GM21528 (cell line): ENCODE measurements around the gene PTCH2.

Source experiments
- ATAC-seq: cut with Tn5 transposase; IDR thresholded peaks from one replicate; pipeline ENCODE4 v1.9.1; 2021; ENCODE audit warnings: mild to moderate bottlenecking, moderate library complexity; ENCODE audit not compliant: unreplicated experiment, low FRiP score

Gene PTCH2

DNA sequence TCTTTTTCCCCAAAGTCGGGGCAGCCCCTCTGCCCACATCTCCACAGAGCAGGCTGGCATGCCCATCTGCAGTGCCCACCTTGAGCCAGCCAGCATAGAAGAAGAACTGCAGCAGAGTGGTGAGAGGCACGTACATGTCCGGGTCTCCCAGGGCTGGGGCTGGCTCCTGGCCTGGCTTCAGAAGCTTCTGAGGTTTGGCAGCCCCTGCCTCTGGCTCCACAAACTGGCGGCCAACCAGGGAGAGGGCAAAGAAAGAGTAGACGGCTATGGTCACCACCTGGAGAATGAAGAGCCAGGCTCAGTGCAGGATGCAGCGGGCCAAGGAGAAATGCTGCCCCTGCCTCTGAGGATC, 58.0 kb downstream of the PTCH2 start:
- no peak for ATAC-seq

DNA sequence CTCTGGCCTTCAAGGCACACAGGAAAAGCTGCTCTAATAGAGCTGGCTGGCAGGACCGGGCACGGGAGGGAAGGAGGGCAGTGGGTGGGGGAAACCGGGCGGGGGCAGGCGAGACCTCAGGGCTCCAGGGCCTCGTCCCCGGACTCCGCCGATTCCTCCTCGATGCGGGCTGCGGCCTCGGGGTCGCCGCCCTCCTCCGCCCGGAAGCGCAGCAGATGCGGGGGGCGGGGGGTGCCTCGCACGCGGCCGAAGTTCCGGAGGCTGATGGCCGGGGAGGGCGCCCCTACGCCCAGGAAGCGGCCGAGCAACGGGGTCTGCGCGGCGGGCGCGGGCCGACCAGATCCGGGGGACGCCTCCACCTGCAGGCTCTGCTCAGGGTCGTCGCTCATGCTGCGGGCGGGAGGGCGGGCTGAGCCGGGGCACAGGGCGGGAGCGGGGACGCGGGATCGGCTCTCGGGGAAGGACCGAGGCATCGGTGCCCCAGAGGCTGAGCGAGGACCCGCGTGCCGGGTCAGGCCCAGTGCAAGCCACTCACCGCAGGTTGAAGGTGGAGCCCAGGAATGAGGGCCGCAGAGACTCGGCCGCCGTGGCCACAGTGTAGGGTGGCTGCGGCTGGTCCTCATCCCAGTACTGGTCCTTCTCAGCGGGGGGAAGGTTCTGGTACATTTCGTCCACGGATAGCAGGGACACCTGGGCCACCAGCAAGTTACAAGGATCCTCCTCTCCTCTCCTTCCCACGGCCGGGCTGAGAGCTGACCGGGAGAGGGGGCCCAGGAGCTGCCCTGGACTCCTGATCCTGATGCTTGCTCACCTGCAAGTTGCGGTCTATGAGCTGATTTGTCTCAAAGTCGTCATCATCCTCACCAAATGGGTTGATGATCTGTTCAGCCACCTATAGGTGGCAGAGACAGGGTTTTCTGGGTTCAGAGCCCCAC, 58.7 kb downstream of the PTCH2 start:
- ATAC-seq = no peak

DNA sequence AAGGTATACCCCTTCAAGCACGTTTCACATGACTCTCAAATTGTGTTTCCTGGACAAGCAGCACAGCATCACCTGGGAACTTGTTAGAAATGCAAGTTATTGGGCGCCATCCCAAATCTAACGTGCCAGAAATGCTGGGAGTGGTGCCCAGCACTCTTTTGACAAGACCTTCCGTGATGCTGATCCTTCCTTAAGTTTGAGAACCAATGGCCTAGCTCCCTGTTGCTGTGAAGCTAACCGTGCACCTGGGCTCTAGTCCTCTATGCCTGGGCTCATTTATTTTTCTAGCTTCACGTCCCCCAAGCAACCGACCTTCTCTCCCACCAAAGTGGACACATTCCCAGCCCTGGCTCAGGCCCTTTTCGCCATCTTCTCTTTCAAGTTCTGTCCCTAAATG, 59.4 kb downstream of the PTCH2 start:
- ATAC-seq = no peak

DNA sequence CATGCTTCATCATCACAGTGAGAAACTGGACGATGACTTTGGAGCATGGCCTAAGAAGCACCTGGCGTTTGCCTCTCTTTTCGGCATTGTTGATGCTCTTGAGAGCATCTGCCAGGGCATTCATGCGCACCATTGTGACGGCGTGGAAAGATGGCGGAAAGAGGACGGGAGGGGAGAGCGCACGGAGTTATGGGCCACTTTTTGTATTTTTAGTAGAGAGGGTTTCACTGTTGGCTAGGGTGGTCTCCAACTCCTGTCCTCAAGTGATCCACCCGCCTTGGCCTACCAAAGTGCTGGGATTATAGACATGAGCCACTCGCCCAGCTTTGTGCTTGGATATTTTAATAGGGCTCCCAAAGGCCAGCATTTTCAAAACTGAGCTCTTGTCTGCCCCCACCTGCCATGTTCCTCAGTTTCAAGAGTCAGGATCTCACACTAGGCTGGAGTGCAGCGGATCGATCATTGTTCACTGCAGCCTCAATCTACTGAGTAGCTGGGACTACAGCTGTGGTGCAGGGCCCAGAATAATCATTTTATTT, 62.4 kb downstream of the PTCH2 start:
- no peak for ATAC-seq

DNA sequence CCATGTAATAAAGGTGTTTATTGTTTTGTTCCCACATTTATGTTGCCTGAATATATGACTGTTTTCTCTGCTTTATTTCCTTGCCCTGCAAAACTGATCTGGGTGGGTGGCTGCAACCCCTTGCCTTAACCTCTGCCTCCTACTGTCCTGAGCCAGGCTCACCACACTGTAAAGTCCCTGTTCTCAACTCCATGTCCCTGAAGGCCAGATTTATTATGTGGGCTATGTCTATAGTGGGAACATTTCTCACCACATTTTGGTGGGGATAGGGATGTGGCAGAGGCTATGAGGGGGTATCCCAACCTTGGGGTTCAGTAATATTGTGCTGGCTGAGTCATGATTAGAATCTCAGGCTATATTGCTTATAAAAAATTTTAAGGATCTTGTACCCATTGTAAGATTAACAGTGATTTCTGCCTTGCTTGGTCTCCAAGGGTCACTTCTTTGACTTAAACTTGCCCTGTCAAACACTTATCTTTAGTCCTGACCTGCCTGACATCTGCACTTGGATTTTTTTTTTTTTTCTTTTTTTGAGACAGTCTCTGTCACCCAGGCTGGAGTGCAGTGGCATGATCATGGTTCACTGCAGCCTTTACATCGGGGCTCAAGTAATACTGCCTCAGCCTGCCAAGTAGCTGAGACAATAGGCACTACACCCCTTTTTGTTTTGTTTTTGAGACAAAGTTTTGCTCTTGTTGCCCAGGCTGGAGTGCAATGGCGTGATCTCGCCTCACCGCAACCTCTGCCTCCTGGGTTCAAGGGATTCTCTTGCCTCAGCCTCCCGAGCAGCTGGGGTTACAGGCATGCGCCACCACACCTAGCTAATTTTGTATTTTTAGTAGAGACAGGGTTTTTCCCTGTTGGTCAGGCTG, 64.1 kb downstream of the PTCH2 start:
- no peak for ATAC-seq

DNA sequence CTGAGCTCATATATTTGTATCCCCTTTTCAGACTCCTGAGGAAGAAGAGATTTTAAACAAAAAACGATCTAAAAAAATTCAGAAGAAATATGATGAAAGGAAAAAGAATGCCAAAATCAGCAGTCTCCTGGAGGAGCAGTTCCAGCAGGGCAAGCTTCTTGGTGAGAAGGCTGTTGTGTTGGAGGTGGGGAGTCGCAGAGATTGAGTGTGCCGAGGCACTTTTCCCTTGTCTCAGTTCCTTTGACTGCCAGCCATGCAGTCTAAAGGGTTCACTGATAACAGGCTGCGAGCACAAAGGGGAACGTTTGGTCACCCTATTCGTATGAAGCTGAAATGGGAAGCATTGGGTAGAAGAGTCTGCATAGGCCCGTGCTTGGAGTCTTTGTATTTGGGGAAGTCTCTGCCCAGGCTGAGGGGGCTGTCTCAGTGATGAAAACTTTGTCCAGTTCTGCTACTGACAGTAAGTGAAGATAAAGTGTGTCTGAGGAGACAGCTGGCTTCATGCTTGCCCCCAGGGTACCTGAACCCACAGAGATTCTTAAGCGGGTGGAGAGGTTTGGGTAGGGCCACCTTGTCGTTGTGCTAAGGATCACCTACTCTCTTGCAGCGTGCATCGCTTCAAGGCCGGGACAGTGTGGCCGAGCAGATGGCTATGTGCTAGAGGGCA, 65.0 kb downstream of the PTCH2 start:
- ATAC-seq = no peak

DNA sequence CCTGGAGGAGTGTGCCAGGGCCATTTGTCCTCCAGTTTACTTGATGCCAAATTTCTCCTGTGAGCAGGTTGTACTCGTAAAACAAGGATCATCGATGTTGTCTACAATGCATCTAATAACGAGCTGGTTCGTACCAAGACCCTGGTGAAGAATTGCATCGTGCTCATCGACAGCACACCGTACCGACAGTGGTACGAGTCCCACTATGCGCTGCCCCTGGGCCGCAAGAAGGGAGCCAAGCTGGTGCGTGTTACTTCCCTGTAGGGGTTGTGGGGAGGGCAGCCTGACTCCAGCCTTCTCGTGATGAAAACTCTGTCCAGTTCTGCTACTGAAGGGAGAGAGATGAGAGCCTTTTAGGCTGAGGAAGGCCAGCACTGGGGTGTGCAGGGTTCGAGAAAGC, 65.5 kb downstream of the PTCH2 start:
- no peak for ATAC-seq

DNA sequence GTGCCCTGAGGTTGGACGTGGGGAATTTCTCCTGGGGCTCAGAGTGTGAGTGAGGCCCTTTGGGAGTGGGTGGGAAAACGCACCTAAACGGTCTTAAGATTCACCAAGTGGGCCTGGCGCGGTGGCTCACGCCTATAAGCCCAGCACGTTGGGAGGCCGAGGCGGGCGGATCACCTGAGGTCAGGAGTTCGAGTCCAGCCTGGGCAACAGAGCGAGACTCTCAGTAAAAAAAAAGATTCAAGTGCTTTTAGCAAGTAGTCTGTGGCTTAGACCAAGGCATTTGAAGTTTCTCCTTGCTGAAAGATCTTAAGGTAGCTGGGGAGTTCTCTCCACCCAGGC, 66.4 kb downstream of the PTCH2 start:
- ATAC-seq = no peak

DNA sequence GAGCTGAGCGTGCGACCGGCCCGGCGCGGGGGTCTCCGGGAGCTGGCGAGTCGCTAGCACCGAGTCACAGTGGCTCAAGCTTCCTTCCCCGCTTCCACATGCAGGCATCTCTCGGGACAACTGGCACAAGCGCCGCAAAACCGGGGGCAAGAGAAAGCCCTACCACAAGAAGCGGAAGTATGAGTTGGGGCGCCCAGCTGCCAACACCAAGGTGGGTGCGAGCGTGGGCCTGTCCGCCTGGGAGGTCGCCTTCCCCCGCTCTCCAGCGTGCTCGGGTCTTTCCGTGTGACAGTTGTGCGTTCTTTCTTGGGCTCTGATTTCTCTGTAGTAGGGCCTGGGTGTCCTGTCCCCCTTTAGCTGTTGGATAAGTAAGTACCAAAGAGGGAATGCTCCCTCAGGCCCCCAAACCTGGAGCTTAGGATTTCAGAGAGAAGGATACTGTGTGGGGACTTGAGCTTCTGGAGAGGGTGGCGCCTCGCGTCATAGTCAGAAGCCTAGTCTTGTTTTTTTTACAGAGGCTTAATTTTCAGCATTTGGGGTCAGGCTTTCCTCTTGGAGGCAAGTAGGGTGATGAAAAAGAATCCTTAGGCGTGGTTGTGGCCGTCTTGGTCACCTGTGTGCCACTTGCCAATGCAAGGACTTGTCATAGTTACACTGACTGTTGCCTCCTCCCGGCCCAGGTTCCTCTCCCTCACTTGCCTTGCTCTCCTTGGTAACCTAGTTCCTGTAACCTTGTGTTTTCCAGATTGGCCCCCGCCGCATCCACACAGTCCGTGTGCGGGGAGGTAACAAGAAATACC, 66.9 kb downstream of the PTCH2 start:
- ATAC-seq = peak; percentile 15

DNA sequence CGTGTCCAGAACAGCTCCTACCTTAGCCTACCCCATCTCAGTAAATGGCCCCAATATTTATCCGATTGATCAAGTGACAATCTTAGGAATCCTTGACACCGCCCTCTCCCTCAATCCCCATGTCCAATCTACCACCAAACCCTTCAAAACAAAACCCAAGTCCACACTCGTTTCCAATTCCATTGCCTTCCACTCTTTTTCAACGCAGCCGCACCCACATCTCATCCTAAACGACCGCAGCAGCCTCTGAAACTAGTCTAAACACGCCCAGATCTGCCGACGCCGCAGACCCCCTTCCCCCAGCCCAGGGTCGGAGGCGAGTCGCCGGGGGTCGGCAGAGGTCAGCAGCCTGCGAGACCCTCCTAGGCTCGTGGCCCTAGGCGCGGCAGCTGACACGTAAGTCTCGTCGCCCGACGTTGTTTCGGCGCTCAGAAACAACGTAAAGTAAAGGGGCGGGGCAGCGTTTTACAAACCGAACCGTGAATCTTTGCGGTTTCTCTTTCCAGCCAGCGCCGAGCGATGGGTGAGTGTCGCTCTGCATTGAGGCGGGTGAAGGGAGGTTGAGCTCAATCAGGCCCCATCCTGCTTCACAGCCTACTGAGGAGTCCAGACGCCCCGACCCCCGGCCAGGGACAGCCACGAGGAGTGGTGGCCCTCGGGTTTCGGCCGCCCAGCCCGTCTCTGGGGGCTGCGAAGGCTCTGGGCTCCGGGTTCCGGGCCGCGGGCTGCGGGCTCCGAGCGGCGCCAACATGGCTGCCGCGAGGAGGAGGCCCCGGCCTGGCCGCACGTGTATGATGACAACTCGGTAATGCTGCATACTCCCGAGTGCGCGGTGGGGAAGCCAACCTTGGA, 67.7 kb downstream of the PTCH2 start, which contains the start of gene RPS8:
Gene RPS8, plus strand, starts transcription at position 463 of the 852 bp plus-strand sequence. Its CDS starts 57 bp downstream, at position 520.
- ATAC-seq = peak; percentile 76
